Endothelial cell (in vitro differentiated cells): ENCODE results near the gene CSNK1E. TPM values are rescaled to one million over a fixed set of nuclear protein-coding genes. Genes with fewer than 3 reads are reported as not detected.

Experiments used
- DNase-seq: peaks from one replicate; pipeline ENCODE4 v3.0.0; 2021; ENCODE audit warnings: low spot score
- H3K27ac Mint-ChIP-seq: one replicate; pipeline ENCODE4 v1.8.0; 2021; ENCODE audit warnings: mixed read lengths, inconsistent platforms; ENCODE audit not compliant: unreplicated experiment
- H3K27me3 Mint-ChIP-seq: one replicate; pipeline ENCODE4 v1.8.0; 2021; ENCODE audit warnings: mild to moderate bottlenecking, moderate library complexity, mixed read lengths, inconsistent platforms; ENCODE audit not compliant: unreplicated experiment
- H3K36me3 Mint-ChIP-seq: one replicate; pipeline ENCODE4 v1.8.0; 2021; ENCODE audit warnings: mild to moderate bottlenecking, low read depth, mixed read lengths, inconsistent platforms; ENCODE audit not compliant: unreplicated experiment
- H3K4me1 Mint-ChIP-seq: one replicate; pipeline ENCODE4 v1.8.0; 2021; ENCODE audit warnings: mild to moderate bottlenecking, mixed read lengths, inconsistent platforms; ENCODE audit not compliant: unreplicated experiment
- H3K4me3 Mint-ChIP-seq: one replicate; pipeline ENCODE4 v1.8.0; 2021; ENCODE audit warnings: mild to moderate bottlenecking, mixed read lengths, inconsistent platforms; ENCODE audit not compliant: unreplicated experiment
- H3K9me3 Mint-ChIP-seq: one replicate; pipeline ENCODE4 v1.8.0; 2021; ENCODE audit warnings: mixed read lengths, inconsistent platforms; ENCODE audit not compliant: unreplicated experiment
- CTCF ChIP-seq: fragments of 200-600 bp; sonication (generic); IDR thresholded peaks from one replicate; pipeline ENCODE4 v1.5.0; 2021; ENCODE audit warnings: antibody characterized with exemption; ENCODE audit not compliant: unreplicated experiment
- total RNA-seq: library from RNA; stranded (reverse); fragmentation: NEBNext Ultra II Directional; extraction: Animal tissue kit (Norgen Biotek cat#: 25700); gene quantifications from one replicate; pipeline ENCODE4 v1.2.1, GENCODE V29; 2021; ENCODE audit not compliant: unreplicated experiment

Gene CSNK1E
- total RNA-seq, 1 donor from 2014 or later: 144 TPM

GRCh38 chr22:38311323-38311620 lies 6.0 kb downstream of the CSNK1E start:
- DNase-seq: no peak
- H3K9me3 Mint-ChIP-seq: no peaks in the 10 kb centered on the region
- no peak for TF ChIP-seq CTCF
- H3K36me3 Mint-ChIP-seq: peaks cover 8% of the 10 kb centered on the region
- peaks cover 13% of the 10 kb centered on the region for H3K27me3 Mint-ChIP-seq
- H3K27ac Mint-ChIP-seq: peak overlapping the region; percentile 16
- H3K4me3 Mint-ChIP-seq: no peak overlapping the region
- peaks cover 20% of the 10 kb centered on the region for H3K4me1 Mint-ChIP-seq

GRCh38 chr22:38310518-38311322 lies 6.5 kb downstream of the CSNK1E start:
- no peak overlapping the region for H3K27ac Mint-ChIP-seq
- H3K4me1 Mint-ChIP-seq: peaks cover 20% of the 10 kb centered on the region
- H3K27me3 Mint-ChIP-seq: peaks cover 9% of the 10 kb centered on the region
- no peaks in the 10 kb centered on the region for H3K9me3 Mint-ChIP-seq
- H3K4me3 Mint-ChIP-seq: no peak overlapping the region
- no peak for DNase-seq
- no peak for TF ChIP-seq CTCF
- H3K36me3 Mint-ChIP-seq: peaks cover 8% of the 10 kb centered on the region

GRCh38 chr22:38309614-38310517 lies 7.4 kb downstream of the CSNK1E start:
- Mint-ChIP-seq H3K27me3 (peaks cover 6% of the 10 kb centered on the region), H3K27ac (no peak overlapping the region), H3K9me3 (no peaks in the 10 kb centered on the region), H3K4me3 (no peak overlapping the region), H3K4me1 (peaks cover 17% of the 10 kb centered on the region), H3K36me3 (peaks cover 8% of the 10 kb centered on the region)
- TF ChIP-seq CTCF: no peak
- no peak for DNase-seq

- Mint-ChIP-seq H3K4me3 (no peak overlapping the region), H3K4me1 (peaks cover 22% of the 10 kb centered on the region), H3K27ac (no peak overlapping the region), H3K36me3 (peaks cover 12% of the 10 kb centered on the region), H3K27me3 (peaks cover 6% of the 10 kb centered on the region), H3K9me3 (no peaks in the 10 kb centered on the region)
- no peak for DNase-seq
- TF ChIP-seq CTCF: no peak
Observed at GRCh38 chr22:38308791-38309498, 8.3 kb downstream of the CSNK1E start.
